Measurements from ENCODE around the gene PLD5. TPM values are rescaled to one million over a fixed set of nuclear protein-coding genes. Genes with fewer than 3 reads are reported as not detected.

Gene PLD5
- total RNA-seq, 4 donors from 2014 or later: 0.33 to 0.54 TPM; not detected in 2

DNA sequence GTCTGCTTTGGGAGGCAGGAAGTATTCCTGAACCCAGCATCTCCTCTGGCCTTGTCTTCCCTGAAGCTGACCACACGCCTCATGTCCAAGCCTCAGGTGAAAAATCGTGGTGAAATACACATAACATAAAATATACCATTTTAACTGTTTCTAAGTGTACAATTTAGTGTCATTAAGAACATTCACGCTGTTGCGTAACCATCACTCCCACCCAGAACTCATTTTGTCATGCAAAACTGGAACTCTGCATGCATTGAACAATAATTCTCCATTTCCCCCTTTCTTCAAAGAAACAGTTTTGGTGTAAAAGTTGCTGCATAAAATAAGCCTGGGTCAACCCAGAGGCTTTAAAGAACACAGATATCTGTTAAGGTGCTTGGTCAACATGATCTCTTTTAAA is 93.5 kb downstream of the PLD5 start:
- WGBS, 2 donors: 81 to 84% methylated on average over 4 of the region's 4 CpGs
- Histone ChIP-seq H3K9me3 (no peaks in the 10 kb centered on the region), H3K36me3 (no peaks in the 10 kb centered on the region), H3K27ac (no peak overlapping the region), H3K4me1 (no peaks in the 10 kb centered on the region), H3K27me3 (no peaks in the 10 kb centered on the region), H3K4me3 (replicated peaks in 1 of 3) (no peak overlapping the region)
- no peak for DNase-seq
- TF ChIP-seq, protein P1, sequence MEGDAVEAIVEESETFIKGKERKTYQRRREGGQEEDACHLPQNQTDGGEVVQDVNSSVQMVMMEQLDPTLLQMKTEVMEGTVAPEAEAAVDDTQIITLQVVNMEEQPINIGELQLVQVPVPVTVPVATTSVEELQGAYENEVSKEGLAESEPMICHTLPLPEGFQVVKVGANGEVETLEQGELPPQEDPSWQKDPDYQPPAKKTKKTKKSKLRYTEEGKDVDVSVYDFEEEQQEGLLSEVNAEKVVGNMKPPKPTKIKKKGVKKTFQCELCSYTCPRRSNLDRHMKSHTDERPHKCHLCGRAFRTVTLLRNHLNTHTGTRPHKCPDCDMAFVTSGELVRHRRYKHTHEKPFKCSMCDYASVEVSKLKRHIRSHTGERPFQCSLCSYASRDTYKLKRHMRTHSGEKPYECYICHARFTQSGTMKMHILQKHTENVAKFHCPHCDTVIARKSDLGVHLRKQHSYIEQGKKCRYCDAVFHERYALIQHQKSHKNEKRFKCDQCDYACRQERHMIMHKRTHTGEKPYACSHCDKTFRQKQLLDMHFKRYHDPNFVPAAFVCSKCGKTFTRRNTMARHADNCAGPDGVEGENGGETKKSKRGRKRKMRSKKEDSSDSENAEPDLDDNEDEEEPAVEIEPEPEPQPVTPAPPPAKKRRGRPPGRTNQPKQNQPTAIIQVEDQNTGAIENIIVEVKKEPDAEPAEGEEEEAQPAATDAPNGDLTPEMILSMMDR (IDR thresholded peaks at IDR 0.05): no peak
- TF ChIP-seq POLR2A (IDR thresholded peaks at IDR 0.05): no peak
- intact Hi-C loops (cut with DNase I): no loop called here

DNA sequence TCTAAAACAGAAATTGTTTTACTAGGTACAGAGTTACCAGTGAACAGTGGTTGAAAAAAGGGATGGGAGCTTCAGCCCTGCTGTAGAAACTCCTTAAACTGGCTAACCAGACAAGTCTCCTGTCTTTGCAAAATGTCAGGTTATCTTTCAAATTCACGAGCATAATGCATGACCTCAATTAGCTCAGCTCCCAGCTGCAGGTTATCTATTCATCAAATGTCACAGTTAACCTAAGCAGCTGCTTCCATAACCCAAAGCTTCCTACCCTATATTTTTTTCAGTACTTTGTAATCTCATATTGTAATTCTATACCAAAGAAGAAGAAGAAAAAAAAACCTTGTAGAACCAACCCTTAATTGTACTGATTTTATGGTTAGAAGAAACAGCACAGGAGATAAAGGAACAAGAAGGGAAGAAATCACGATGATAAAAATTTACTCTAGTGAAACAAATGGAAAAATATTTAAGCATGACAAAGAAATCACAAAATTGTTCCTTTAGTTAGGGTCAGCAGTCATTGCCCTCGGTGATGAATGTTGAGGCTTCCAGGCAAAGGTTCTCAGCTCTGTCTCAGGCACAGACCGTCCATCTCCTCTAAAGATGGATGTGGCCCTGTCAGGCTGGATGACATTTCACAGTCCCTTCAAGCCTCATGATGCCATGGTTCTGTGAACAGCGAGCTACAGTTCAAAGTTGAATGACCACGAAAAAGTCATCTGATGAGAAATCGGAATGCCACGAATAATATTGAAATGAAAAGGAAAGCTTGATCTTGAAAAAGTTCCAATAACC is 95.9 kb downstream of the PLD5 start:
- Histone ChIP-seq H3K27me3 (no peaks in the 10 kb centered on the region), H3K27ac (no peak overlapping the region), H3K36me3 (no peaks in the 10 kb centered on the region), H3K9me3 (no peaks in the 10 kb centered on the region), H3K4me3 (replicated peaks in 1 of 3) (no peak overlapping the region), H3K4me1 (no peaks in the 10 kb centered on the region)
- no peak for DNase-seq
- TF ChIP-seq, protein P1 (IDR thresholded peaks at IDR 0.05): no peak
- TF ChIP-seq POLR2A (IDR thresholded peaks at IDR 0.05): no peak
- intact Hi-C loops (cut with DNase I): no loop called here
- WGBS, 2 donors: 61 to 66% methylated on average over 8 of the region's 8 CpGs

DNA sequence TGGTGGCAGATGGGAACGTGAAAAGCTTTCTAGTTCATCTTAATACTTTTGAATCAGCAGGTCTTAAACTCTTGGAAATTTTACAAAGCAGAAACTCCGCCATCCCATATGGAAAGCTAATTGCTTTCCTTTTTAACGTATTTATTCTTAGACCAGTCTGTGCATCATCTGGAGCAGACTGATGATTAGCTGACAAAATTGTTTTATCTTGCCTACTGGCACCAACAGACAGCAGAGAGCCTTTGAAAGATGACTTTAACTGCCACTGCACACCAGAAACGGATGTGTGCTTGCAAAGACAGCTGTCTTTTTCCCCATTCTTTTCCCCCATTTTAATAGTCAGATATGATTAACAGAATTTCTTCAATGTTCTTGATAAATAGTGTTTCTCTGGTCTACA is 97.0 kb downstream of the PLD5 start:
- Histone ChIP-seq H3K4me1 (no peaks in the 10 kb centered on the region), H3K27me3 (no peaks in the 10 kb centered on the region), H3K27ac (no peak overlapping the region), H3K4me3 (replicated peaks in 1 of 3) (no peak overlapping the region), H3K36me3 (no peaks in the 10 kb centered on the region), H3K9me3 (no peaks in the 10 kb centered on the region)
- TF ChIP-seq, protein P1 (IDR thresholded peaks at IDR 0.05): no peak
- TF ChIP-seq POLR2A (IDR thresholded peaks at IDR 0.05): no peak
- DNase-seq: no peak
- intact Hi-C loops (cut with DNase I): no loop called here
- 76 to 77% methylated on average over 4 of the region's 4 CpGs for whole genome bisulfite sequencing, 2 donors

DNA sequence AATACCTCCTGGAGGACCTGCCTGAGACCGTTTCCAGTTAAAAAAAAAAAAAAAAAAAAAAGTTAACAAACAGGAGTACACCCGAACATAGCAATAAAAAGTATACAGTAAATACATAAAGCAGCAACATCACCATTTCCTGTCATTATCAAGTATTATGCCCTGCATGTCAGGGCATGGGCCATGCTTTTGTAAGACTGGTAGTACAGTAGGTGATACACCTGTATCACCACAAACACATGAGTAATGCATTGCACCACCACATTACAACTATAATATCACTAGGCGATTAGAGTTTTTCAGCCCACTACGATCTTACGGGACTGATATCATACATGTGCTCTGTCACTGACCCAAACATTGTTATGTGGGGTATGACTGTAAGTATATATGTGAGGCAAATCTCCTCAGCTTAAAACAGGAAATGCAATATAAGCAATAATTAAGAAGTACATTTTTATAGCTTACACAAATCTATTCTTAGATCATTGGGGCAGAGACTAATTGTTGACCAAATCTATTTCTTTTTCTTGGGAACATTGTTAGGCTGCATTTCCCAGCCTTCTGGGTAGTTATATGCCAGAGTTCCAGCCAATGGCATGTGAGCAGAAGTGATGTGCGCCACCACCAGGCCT is 98.1 kb downstream of the PLD5 start:
- Histone ChIP-seq H3K4me3 (replicated peaks in 1 of 3) (no peak overlapping the region), H3K36me3 (no peaks in the 10 kb centered on the region), H3K27me3 (no peaks in the 10 kb centered on the region), H3K27ac (no peak overlapping the region), H3K4me1 (no peaks in the 10 kb centered on the region), H3K9me3 (no peaks in the 10 kb centered on the region)
- TF ChIP-seq, protein P1 (IDR thresholded peaks at IDR 0.05): no peak
- intact Hi-C loops (cut with DNase I): no loop called here
- WGBS, 2 donors: 88 to 92% methylated on average over 6 of the region's 6 CpGs
- no peak for DNase-seq

DNA sequence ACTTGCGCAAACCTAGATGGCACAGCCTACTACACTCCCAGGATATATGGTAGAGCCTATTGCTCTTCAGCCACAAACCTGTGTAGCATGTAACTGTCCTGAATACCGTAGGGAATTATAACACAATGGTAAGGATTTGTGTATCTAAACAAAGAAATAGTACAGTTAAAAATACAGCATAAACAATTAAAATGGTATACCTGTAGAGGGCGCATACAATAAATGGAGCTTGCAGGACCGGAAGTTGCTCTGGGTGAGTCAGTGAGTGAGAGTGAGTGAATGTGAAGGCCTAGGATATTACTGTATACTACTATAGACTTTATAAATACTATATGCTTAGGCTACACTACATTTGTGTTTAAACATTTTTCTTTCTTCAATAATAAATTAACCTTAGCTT is 99.3 kb downstream of the PLD5 start:
- Histone ChIP-seq H3K36me3 (no peaks in the 10 kb centered on the region), H3K27me3 (no peaks in the 10 kb centered on the region), H3K9me3 (no peaks in the 10 kb centered on the region), H3K4me1 (no peaks in the 10 kb centered on the region), H3K4me3 (replicated peaks in 1 of 3) (no peak overlapping the region), H3K27ac (no peak overlapping the region)
- TF ChIP-seq, protein P1 (IDR thresholded peaks at IDR 0.05): no peak
- no peak for TF ChIP-seq POLR2A (IDR thresholded peaks at IDR 0.05)
- 83 to 90% methylated on average over 4 of the region's 4 CpGs for WGBS, 2 donors
- intact Hi-C loops (cut with DNase I): no loop called here
- DNase-seq: no peak
